GM23338 (cell line): Measurements from ENCODE around the gene PLEKHM2. TPM values are rescaled to one million over a fixed set of nuclear protein-coding genes. Genes with fewer than 3 reads are reported as not detected.

Source experiments
- ATAC-seq: fragments of 200-7000 bp; cut with Tn5 transposase; 3 replicates; pipeline ENCODE4 v1.9.1; 2020
- DNase-seq: peaks from one replicate; pipeline ENCODE4 v3.0.0-alpha.2; 2015; ENCODE audit warnings: low spot score
- H2AFZ ChIP-seq: fragments of 200-600 bp; sonication (generic); 2 replicates; pipeline ENCODE4 v1.8.0; 2016; ENCODE audit warnings: antibody characterized with exemption, mild to moderate bottlenecking, moderate library complexity
- H3F3A ChIP-seq: fragments of 200-600 bp; sonication (generic); replicated peaks from 2 replicates; pipeline ENCODE4 v1.8.0; 2017; ENCODE audit warnings: antibody characterized with exemption, mixed run types, low read depth
- H3K27ac ChIP-seq: fragments of 200-600 bp; sonication (generic); 2 replicates; pipeline ENCODE4 v1.6.1; 2016; ENCODE audit warnings: low read depth
- H3K27me3 ChIP-seq: fragments of 200-600 bp; sonication (generic); 2 replicates; pipeline ENCODE4 v1.8.0; 2016; ENCODE audit warnings: mild to moderate bottlenecking, mixed run types, moderate library complexity; ENCODE audit not compliant: insufficient read depth
- H3K36me3 ChIP-seq: fragments of 200-600 bp; sonication (generic); 2 replicates; pipeline ENCODE4 v1.8.0; 2016; ENCODE audit warnings: mild to moderate bottlenecking; ENCODE audit not compliant: insufficient read depth
- H3K4me1 ChIP-seq: fragments of 200-600 bp; sonication (generic); 2 replicates; pipeline ENCODE4 v1.8.0; 2016; ENCODE audit warnings: mild to moderate bottlenecking, moderate library complexity; ENCODE audit not compliant: insufficient read depth
- H3K4me2 ChIP-seq: fragments of 200-600 bp; sonication (generic); 2 replicates; pipeline ENCODE4 v1.7.1; 2017; ENCODE audit warnings: mixed run types
- H3K4me3 ChIP-seq: fragments of 200-600 bp; sonication (generic); 2 replicates; pipeline ENCODE4 v1.6.1; 2016; ENCODE audit warnings: mixed run types
- H3K79me2 ChIP-seq: fragments of 200-600 bp; sonication (generic); replicated peaks from 2 replicates; pipeline ENCODE4 v1.8.0; 2017; ENCODE audit warnings: mild to moderate bottlenecking; ENCODE audit not compliant: insufficient read depth
- H3K9me2 ChIP-seq: fragments of 200-600 bp; sonication (generic); 2 replicates; pipeline ENCODE4 v1.8.0; 2017; ENCODE audit not compliant: insufficient read depth
- H4K20me1 ChIP-seq: fragments of 200-600 bp; sonication (generic); replicated peaks from 2 replicates; pipeline ENCODE4 v1.8.0; 2017; ENCODE audit warnings: mild to moderate bottlenecking; ENCODE audit not compliant: insufficient read depth
- H3K27ac Mint-ChIP-seq: 2 replicates; pipeline ENCODE4 v1.8.0; 2020; ENCODE audit warnings: inconsistent platforms, mild to moderate bottlenecking, moderate library complexity, mixed read lengths
- H3K27me3 Mint-ChIP-seq: 3 replicates; pipeline ENCODE4 v1.8.0; 2022; ENCODE audit warnings: low read depth, mild to moderate bottlenecking, moderate library complexity, mixed read lengths, inconsistent platforms; ENCODE audit not compliant: insufficient read depth, poor library complexity
- H3K36me3 Mint-ChIP-seq: 3 replicates; pipeline ENCODE4 v1.8.0; 2021; ENCODE audit warnings: low read depth, mild to moderate bottlenecking, inconsistent platforms, moderate library complexity, mixed read lengths
- H3K4me1 Mint-ChIP-seq: 3 replicates; pipeline ENCODE4 v1.8.0; 2020; ENCODE audit warnings: mild to moderate bottlenecking, inconsistent platforms, mixed read lengths
- H3K4me3 Mint-ChIP-seq: 3 replicates; pipeline ENCODE4 v1.8.0; 2021; ENCODE audit warnings: moderate library complexity, mild to moderate bottlenecking, inconsistent platforms, mixed read lengths
- H3K9me3 Mint-ChIP-seq: 3 replicates; pipeline ENCODE4 v1.8.0; 2020; ENCODE audit warnings: moderate library complexity, mild to moderate bottlenecking, inconsistent platforms, mixed read lengths
- NANOG ChIP-seq: IDR thresholded peaks from 2 replicates; pipeline ENCODE4 v1.6.1; 2016; ENCODE audit warnings: antibody characterized with exemption, borderline replicate concordance
- POLR2AphosphoS5 ChIP-seq: IDR thresholded peaks from 2 replicates; pipeline ENCODE4 v1.6.1; 2016; ENCODE audit warnings: antibody characterized with exemption, low read depth
- ZNF331 ChIP-seq: fragments of 250-450 bp; sonication (Bioruptor Pico); IDR thresholded peaks from 2 replicates; pipeline ENCODE4 v1.5.0; 2020; ENCODE audit warnings: low read depth, mild to moderate bottlenecking, moderate library complexity
- long read RNA-seq: library from polyadenylated mRNA; unstranded; transcript quantifications from one replicate; pipeline ENCODE4 v2.0.0, GENCODE V29; 2020; ENCODE audit not compliant: unreplicated experiment
- polyA plus RNA-seq: library from polyadenylated mRNA; unstranded; fragments of >200 nt; fragmentation: Nextera tagmentation; extraction: Ambion mirVana; gene quantifications from 2 replicates; pipeline ENCODE4 v1.2.1, GENCODE V29; 2016
- total RNA-seq: library from RNA; depleted of rRNA; stranded (reverse); fragments of >200 nt; shearing (Covaris generic); gene quantifications from 2 replicates; pipeline ENCODE4 v1.2.3, GENCODE V29; 2014; rRNA removed
- TF ChIP-seq, protein P1 (sequence below): fragments of 250-450 bp; sonication (Bioruptor Pico); IDR thresholded peaks from 2 replicates; pipeline ENCODE4 v1.5.0; 2020; ENCODE audit warnings: mild to moderate bottlenecking, moderate library complexity
- TF ChIP-seq, protein P2 (sequence below): IDR thresholded peaks from one replicate; pipeline ENCODE4 v1.6.1; 2018; ENCODE audit warnings: antibody characterized with exemption; ENCODE audit not compliant: unreplicated experiment

The PLEKHM2 gene, protein sequence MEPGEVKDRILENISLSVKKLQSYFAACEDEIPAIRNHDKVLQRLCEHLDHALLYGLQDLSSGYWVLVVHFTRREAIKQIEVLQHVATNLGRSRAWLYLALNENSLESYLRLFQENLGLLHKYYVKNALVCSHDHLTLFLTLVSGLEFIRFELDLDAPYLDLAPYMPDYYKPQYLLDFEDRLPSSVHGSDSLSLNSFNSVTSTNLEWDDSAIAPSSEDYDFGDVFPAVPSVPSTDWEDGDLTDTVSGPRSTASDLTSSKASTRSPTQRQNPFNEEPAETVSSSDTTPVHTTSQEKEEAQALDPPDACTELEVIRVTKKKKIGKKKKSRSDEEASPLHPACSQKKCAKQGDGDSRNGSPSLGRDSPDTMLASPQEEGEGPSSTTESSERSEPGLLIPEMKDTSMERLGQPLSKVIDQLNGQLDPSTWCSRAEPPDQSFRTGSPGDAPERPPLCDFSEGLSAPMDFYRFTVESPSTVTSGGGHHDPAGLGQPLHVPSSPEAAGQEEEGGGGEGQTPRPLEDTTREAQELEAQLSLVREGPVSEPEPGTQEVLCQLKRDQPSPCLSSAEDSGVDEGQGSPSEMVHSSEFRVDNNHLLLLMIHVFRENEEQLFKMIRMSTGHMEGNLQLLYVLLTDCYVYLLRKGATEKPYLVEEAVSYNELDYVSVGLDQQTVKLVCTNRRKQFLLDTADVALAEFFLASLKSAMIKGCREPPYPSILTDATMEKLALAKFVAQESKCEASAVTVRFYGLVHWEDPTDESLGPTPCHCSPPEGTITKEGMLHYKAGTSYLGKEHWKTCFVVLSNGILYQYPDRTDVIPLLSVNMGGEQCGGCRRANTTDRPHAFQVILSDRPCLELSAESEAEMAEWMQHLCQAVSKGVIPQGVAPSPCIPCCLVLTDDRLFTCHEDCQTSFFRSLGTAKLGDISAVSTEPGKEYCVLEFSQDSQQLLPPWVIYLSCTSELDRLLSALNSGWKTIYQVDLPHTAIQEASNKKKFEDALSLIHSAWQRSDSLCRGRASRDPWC
- total RNA-seq (36.6 and 40.0 TPM in 2 replicates), polyA plus RNA-seq (11.2 and 12.8 TPM in 2 replicates)
- long read RNA-seq, partial matches to known transcripts, result 4 of 6 reads
- long read RNA-seq, other reads (novel, unspliced or antisense), result 2 of 6 reads

DNA sequence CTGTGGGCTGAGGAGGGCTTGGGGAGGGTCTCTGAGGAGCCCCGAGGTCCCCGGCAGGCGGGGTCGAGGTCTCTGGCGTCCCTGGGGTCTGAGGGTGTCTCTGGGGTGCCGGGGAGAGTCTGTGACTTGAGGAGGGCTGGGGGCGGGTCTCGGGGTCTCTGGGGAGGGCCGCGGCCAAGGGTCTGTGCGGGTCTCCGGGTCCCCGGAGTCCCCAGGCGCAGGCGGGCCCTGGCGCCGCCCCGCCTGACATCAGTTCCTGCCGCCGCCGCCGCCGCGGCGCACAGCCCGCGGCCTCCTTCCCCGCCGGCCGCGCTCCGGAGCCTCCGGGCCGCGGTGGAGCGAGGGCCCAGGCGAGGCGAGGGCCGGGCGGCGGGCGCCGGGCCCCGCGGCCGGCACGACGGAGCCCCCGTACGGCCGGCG, at the start of gene PLEKHM2:
PLEKHM2 (plus strand) TSS at position 279 of the 420 bp plus-strand sequence. CDS start 239 bp downstream, outside the sequence.
- H3K27ac Mint-ChIP-seq, result no peak within 1 kb of the TSS
- DNase-seq, result peak; percentile 57
- H3K27me3 ChIP-seq, result no peaks in the 10 kb centered on the region
- 0 out of 3 replicates have a peak, but pooled peaks cover 5% of the 10 kb centered on the region for H3K36me3 Mint-ChIP-seq
- H3K4me3 ChIP-seq, result peak within 1 kb of the TSS; percentile 85
- peaks cover 5% of the 10 kb centered on the region for H4K20me1 ChIP-seq
- H3K9me2 ChIP-seq, result no peaks in the 10 kb centered on the region
- peak within 1 kb of the TSS; percentile 90 for H2AFZ ChIP-seq
- 0 out of 2 replicates have a peak, but pooled peaks cover 7% of the 10 kb centered on the region for H3F3A ChIP-seq
- H3K27me3 Mint-ChIP-seq, result peaks cover 8% of the 10 kb centered on the region
- peaks cover 10% of the 10 kb centered on the region for H3K4me1 ChIP-seq
- H3K27ac ChIP-seq, result no peak within 1 kb of the TSS
- H3K4me1 Mint-ChIP-seq, result peaks cover 20% of the 10 kb centered on the region
- H3K9me3 Mint-ChIP-seq, result no peaks in the 10 kb centered on the region
- H3K79me2 ChIP-seq, result peaks cover 43% of the 10 kb centered on the region
- ATAC-seq, result peak; percentile 74
- TF ChIP-seq, protein P1, sequence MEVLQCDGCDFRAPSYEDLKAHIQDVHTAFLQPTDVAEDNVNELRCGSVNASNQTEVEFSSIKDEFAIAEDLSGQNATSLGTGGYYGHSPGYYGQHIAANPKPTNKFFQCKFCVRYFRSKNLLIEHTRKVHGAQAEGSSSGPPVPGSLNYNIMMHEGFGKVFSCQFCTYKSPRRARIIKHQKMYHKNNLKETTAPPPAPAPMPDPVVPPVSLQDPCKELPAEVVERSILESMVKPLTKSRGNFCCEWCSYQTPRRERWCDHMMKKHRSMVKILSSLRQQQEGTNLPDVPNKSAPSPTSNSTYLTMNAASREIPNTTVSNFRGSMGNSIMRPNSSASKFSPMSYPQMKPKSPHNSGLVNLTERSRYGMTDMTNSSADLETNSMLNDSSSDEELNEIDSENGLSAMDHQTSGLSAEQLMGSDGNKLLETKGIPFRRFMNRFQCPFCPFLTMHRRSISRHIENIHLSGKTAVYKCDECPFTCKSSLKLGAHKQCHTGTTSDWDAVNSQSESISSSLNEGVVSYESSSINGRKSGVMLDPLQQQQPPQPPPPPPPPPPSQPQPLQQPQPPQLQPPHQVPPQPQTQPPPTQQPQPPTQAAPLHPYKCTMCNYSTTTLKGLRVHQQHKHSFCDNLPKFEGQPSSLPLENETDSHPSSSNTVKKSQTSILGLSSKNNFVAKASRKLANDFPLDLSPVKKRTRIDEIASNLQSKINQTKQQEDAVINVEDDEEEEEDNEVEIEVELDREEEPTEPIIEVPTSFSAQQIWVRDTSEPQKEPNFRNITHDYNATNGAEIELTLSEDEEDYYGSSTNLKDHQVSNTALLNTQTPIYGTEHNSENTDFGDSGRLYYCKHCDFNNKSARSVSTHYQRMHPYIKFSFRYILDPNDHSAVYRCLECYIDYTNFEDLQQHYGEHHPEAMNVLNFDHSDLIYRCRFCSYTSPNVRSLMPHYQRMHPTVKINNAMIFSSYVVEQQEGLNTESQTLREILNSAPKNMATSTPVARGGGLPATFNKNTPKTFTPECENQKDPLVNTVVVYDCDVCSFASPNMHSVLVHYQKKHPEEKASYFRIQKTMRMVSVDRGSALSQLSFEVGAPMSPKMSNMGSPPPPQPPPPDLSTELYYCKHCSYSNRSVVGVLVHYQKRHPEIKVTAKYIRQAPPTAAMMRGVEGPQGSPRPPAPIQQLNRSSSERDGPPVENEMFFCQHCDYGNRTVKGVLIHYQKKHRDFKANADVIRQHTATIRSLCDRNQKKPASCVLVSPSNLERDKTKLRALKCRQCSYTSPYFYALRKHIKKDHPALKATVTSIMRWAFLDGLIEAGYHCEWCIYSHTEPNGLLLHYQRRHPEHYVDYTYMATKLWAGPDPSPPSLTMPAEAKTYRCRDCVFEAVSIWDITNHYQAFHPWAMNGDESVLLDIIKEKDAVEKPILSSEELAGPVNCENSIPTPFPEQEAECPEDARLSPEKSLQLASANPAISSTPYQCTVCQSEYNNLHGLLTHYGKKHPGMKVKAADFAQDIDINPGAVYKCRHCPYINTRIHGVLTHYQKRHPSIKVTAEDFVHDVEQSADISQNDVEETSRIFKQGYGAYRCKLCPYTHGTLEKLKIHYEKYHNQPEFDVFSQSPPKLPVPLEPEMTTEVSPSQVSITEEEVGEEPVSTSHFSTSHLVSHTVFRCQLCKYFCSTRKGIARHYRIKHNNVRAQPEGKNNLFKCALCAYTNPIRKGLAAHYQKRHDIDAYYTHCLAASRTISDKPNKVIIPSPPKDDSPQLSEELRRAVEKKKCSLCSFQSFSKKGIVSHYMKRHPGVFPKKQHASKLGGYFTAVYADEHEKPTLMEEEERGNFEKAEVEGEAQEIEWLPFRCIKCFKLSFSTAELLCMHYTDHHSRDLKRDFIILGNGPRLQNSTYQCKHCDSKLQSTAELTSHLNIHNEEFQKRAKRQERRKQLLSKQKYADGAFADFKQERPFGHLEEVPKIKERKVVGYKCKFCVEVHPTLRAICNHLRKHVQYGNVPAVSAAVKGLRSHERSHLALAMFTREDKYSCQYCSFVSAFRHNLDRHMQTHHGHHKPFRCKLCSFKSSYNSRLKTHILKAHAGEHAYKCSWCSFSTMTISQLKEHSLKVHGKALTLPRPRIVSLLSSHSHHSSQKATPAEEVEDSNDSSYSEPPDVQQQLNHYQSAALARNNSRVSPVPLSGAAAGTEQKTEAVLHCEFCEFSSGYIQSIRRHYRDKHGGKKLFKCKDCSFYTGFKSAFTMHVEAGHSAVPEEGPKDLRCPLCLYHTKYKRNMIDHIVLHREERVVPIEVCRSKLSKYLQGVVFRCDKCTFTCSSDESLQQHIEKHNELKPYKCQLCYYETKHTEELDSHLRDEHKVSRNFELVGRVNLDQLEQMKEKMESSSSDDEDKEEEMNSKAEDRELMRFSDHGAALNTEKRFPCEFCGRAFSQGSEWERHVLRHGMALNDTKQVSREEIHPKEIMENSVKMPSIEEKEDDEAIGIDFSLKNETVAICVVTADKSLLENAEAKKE (CRISPR knock-in tag), result no peak
- TF ChIP-seq POLR2AphosphoS5, result peak; percentile 39
- no peak for TF ChIP-seq NANOG
- TF ChIP-seq ZNF331, result no peak
- TF ChIP-seq, protein P2, sequence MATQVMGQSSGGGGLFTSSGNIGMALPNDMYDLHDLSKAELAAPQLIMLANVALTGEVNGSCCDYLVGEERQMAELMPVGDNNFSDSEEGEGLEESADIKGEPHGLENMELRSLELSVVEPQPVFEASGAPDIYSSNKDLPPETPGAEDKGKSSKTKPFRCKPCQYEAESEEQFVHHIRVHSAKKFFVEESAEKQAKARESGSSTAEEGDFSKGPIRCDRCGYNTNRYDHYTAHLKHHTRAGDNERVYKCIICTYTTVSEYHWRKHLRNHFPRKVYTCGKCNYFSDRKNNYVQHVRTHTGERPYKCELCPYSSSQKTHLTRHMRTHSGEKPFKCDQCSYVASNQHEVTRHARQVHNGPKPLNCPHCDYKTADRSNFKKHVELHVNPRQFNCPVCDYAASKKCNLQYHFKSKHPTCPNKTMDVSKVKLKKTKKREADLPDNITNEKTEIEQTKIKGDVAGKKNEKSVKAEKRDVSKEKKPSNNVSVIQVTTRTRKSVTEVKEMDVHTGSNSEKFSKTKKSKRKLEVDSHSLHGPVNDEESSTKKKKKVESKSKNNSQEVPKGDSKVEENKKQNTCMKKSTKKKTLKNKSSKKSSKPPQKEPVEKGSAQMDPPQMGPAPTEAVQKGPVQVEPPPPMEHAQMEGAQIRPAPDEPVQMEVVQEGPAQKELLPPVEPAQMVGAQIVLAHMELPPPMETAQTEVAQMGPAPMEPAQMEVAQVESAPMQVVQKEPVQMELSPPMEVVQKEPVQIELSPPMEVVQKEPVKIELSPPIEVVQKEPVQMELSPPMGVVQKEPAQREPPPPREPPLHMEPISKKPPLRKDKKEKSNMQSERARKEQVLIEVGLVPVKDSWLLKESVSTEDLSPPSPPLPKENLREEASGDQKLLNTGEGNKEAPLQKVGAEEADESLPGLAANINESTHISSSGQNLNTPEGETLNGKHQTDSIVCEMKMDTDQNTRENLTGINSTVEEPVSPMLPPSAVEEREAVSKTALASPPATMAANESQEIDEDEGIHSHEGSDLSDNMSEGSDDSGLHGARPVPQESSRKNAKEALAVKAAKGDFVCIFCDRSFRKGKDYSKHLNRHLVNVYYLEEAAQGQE, result no peak
- peak within 1 kb of the TSS; percentile 92 for H3K4me2 ChIP-seq
- peak within 1 kb of the TSS; percentile 87 for H3K4me3 Mint-ChIP-seq
- no peaks in the 10 kb centered on the region for H3K36me3 ChIP-seq
